IMR-90 (cell line): Measurements from ENCODE around the gene FCHSD2. TPM values are rescaled to one million over a fixed set of nuclear protein-coding genes. Genes with fewer than 3 reads are reported as not detected.
"Not testable (repeated sequence)": the region's sequence is repeated elsewhere in the genome, so short reads cannot be mapped to it uniquely, and the experiment has no call there.

Experiments used
- ATAC-seq: fragments of 200-7000 bp; cut with Tn5 transposase; 2 replicates; pipeline ENCODE4 v1.9.1; 2020; ENCODE audit warnings: low read depth, mild to moderate bottlenecking, moderate library complexity
- BruUV-seq: library from RNA; stranded (reverse); fragments of 400-500 nt; replicated peaks from 2 replicates; lab custom pipeline; 2021; lab: Mats Ljungman, UMichigan
- CTCF ChIA-PET: fragments of 300-600 bp; formaldehyde crosslinking; extraction: SDS; loops from one replicate; lab custom pipeline; 2021; ENCODE audit warnings: antibody characterized with exemption; lab: Yijun Ruan, JAX
- POLR2A ChIA-PET: fragments of 300-600 bp; sonication (Branson Sonifier 250); formaldehyde crosslinking; loops from one replicate; lab custom pipeline; 2022; ENCODE audit warnings: antibody characterized with exemption; ENCODE audit not compliant: unreplicated experiment; lab: Charles Lee
- DNase-seq: peaks from one replicate; pipeline ENCODE4 v3.0.0; 2013
- H2AFZ ChIP-seq: replicated peaks from 2 replicates; pipeline ENCODE3; 2013; ENCODE audit warnings: low read length, mild to moderate bottlenecking; ENCODE audit not compliant: poor library complexity
- H2AK5ac ChIP-seq: 2 replicates; pipeline ENCODE4 v1.6.1; 2013; ENCODE audit warnings: low read depth, low read length, inconsistent platforms
- H2AK9ac ChIP-seq: replicated peaks from 2 replicates; pipeline ENCODE3; 2013; ENCODE audit warnings: mild to moderate bottlenecking, low read depth, low read length, moderate library complexity; ENCODE audit not compliant: poor library complexity
- H2BK120ac ChIP-seq: 2 replicates; pipeline ENCODE4 v1.6.1; 2013; ENCODE audit warnings: low read depth, low read length, inconsistent platforms
- H2BK15ac ChIP-seq: 3 replicates; pipeline ENCODE4 v1.6.1; 2013; ENCODE audit warnings: low read depth, low read length, inconsistent platforms
- H2BK20ac ChIP-seq: 2 replicates; pipeline ENCODE4 v1.6.1; 2013; ENCODE audit warnings: low read depth, mild to moderate bottlenecking, inconsistent platforms, low read length, moderate library complexity
- H2BK5ac ChIP-seq: 2 replicates; pipeline ENCODE4 v1.6.1; 2013; ENCODE audit warnings: mild to moderate bottlenecking, low read depth, low read length, inconsistent platforms; ENCODE audit not compliant: poor library complexity, severe bottlenecking
- H3K14ac ChIP-seq: replicated peaks from 2 replicates; pipeline ENCODE4 v1.6.1; 2013; ENCODE audit warnings: low read depth, low read length, inconsistent platforms
- H3K18ac ChIP-seq: 2 replicates; pipeline ENCODE4 v1.6.1; 2013; ENCODE audit warnings: low read depth, low read length, control low read depth
- H3K23ac ChIP-seq: 2 replicates; pipeline ENCODE4 v1.6.1; 2013; ENCODE audit warnings: low read depth, low read length, inconsistent platforms
- H3K27ac ChIP-seq: 2 replicates; pipeline ENCODE4 v1.5.1; 2013; ENCODE audit warnings: mild to moderate bottlenecking, control low read depth, low read length; ENCODE audit not compliant: insufficient read depth
- H3K27me3 ChIP-seq: 2 replicates; pipeline ENCODE4 v1.6.1; 2013; ENCODE audit warnings: low read length; ENCODE audit not compliant: control insufficient read depth, insufficient read depth
- H3K36me3 ChIP-seq: 2 replicates; pipeline ENCODE4 v1.6.1; 2013; ENCODE audit warnings: low read length, mixed read lengths; ENCODE audit not compliant: control insufficient read depth, insufficient read depth
- H3K4ac ChIP-seq: 2 replicates; pipeline ENCODE4 v1.6.1; 2013; ENCODE audit warnings: low read depth, low read length, inconsistent platforms
- H3K4me1 ChIP-seq: 2 replicates; pipeline ENCODE4 v1.6.1; 2013; ENCODE audit warnings: low read length, mixed read lengths; ENCODE audit not compliant: control insufficient read depth, insufficient read depth
- H3K4me2 ChIP-seq: 2 replicates; pipeline ENCODE4 v1.6.1; 2013; ENCODE audit warnings: low read depth, mild to moderate bottlenecking, control low read depth, low read length, moderate library complexity
- H3K4me3 ChIP-seq: 2 replicates; pipeline ENCODE4 v1.5.1; 2013; ENCODE audit warnings: low read depth, mild to moderate bottlenecking, control low read depth, low read length, moderate library complexity; ENCODE audit not compliant: insufficient read depth
- H3K56ac ChIP-seq: 2 replicates; pipeline ENCODE4 v1.6.1; 2013; ENCODE audit warnings: low read length, inconsistent platforms; ENCODE audit not compliant: insufficient read depth; ENCODE audit errors: extremely low read depth
- H3K79me1 ChIP-seq, 2 experiments: 2 replicates each; pipeline ENCODE4 v1.6.1; 2013; ENCODE audit warnings: low read length in 2 of 2, inconsistent platforms in 1 of 2, low read depth in 1 of 2
- H3K9ac ChIP-seq: 2 replicates; pipeline ENCODE4 v1.6.1; 2013; ENCODE audit warnings: low read depth, low read length, control low read depth
- H3K9me1 ChIP-seq: 2 replicates; pipeline ENCODE4 v1.6.1; 2013; ENCODE audit warnings: low read length, inconsistent platforms; ENCODE audit not compliant: insufficient read depth
- H3K9me3 ChIP-seq: 2 replicates; pipeline ENCODE4 v1.6.1; 2013; ENCODE audit warnings: low read length; ENCODE audit not compliant: control insufficient read depth, insufficient read depth
- H4K20me1 ChIP-seq: 2 replicates; pipeline ENCODE4 v1.6.1; 2013; ENCODE audit warnings: low read length, inconsistent platforms; ENCODE audit not compliant: insufficient read depth
- H4K5ac ChIP-seq: 2 replicates; pipeline ENCODE4 v1.6.1; 2013; ENCODE audit warnings: mild to moderate bottlenecking, low read depth, low read length, control low read depth
- H4K8ac ChIP-seq, 2 experiments: 2 replicates each; pipeline ENCODE4 v1.6.1; 2013; ENCODE audit warnings: low read depth in 2 of 2, low read length in 2 of 2, control low read depth in 1 of 2, inconsistent platforms in 1 of 2
- H4K91ac ChIP-seq: 2 replicates; pipeline ENCODE4 v1.6.1; 2013; ENCODE audit warnings: low read depth, low read length, inconsistent platforms; ENCODE audit not compliant: insufficient read depth
- WGBS, 2 experiments: methylation state at CpG; one replicate each; pipeline versions ENCODE4 v1.1.5 to v1.1.7; 2013; ENCODE audit warnings: missing lambda C conversion rate in 2 of 2; ENCODE audit not compliant: insufficient read length in 1 of 2; ENCODE audit errors: extremely low coverage in 2 of 2; 5-methylcytosine and 5-hydroxymethylcytosine counted together
- dilution Hi-C: fragments of 300-500 bp; cut with HindIII; formaldehyde crosslinking; loops from one replicate; pipeline ENCODE4 v1.14.3; 2018; ENCODE audit warnings: low sequenced_read_pairs; ENCODE audit not compliant: unreplicated experiment
- in situ Hi-C: fragments of 300-500 bp; cut with MboI; formaldehyde crosslinking; loops from 3 replicates; pipeline ENCODE4 v1.14.3; 2019; ENCODE audit warnings: low sequenced_read_pairs, inconsistent platforms, mixed read lengths
- intact Hi-C: fragments of 100-400 bp; cut with micrococcal nuclease; formaldehyde crosslinking; loops from 2 replicates; pipeline ENCODE4 v1.10.0; 2022
- polyA plus RNA-seq, 3 experiments: library from polyadenylated mRNA; depleted of rRNA; stranded (reverse); fragments of >200 nt; gene quantifications; 2 replicates each; pipeline ENCODE4 v1.2.3, GENCODE V29; 2012; ENCODE audit warnings: low replicate concordance in 1 of 3
- total RNA-seq: library from RNA; depleted of rRNA; stranded (reverse); fragments of >200 nt; gene quantifications from 2 replicates; pipeline ENCODE4 v1.2.3, GENCODE V29; 2012

FCHSD2 gene
- total and polyA plus RNA-seq, 2 of the 4 experiments (the other 2 are of a cell fraction): 5.9 to 18.7 TPM

DNA sequence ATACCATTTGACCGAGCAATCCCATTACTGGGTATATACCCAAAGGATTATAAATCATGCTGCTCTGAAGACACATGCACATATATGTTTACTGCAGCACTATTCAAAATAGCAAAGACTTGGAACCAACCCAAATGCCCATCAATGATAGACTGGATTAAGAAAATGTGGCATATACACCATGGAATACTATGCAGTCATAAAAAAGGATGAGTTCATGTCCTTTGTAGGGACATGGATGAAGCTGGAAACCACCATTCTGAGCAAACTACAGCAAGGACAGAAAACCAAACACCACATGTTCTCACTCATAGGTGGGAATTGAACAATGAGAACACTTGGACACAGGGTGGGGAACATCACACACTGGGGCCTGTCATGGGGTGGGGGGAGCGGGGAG is 164.3 kb downstream of the FCHSD2 start:
- H4K91ac ChIP-seq, H3K9ac ChIP-seq, H4K20me1 ChIP-seq, DNase-seq, intact Hi-C loops, H3K56ac ChIP-seq, H4K8ac ChIP-seq, H3K23ac ChIP-seq, H2BK5ac ChIP-seq, H3K18ac ChIP-seq, H2BK120ac ChIP-seq, H2AFZ ChIP-seq, H3K14ac ChIP-seq, H2BK20ac ChIP-seq, H3K9me1 ChIP-seq, H3K9me3 ChIP-seq, H2AK5ac ChIP-seq, BruUV-seq, H3K4me1 ChIP-seq, H3K27ac ChIP-seq, CTCF ChIA-PET, ATAC-seq, in situ Hi-C loops, H3K4me3 ChIP-seq, H4K5ac ChIP-seq, dilution Hi-C loops, H2BK15ac ChIP-seq, H3K36me3 ChIP-seq, H2AK9ac ChIP-seq, POLR2A ChIA-PET, H3K4me2 ChIP-seq, H3K27me3 ChIP-seq, H3K4ac ChIP-seq: not testable (repeated sequence)
- no CpG with 5 or more reads among the region's 2 CpGs for WGBS, 2 experiments
- H3K79me1 ChIP-seq: peaks cover 22 to 27% of the 10 kb centered on the region in 2 experiments; a peak in 3 of 4 replicates

DNA sequence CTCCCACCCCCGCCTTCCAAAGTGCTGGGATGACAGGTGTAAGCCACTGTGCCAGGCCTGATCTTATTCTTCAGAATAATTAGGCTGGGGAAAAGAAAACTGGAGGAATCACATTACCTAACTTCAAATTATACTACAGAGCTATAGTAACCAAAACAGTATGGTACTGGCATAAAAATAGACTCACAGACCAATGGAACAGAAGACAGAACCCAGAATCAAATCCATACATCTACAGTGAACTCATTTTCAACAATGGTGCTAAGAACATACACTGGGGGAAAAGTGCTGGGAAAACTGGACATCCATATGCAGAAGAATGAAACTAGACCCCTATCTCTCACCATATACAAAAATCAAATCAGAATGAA is 165.6 kb downstream of the FCHSD2 start:
- POLR2A ChIA-PET, H3K9me3 ChIP-seq, BruUV-seq, H4K8ac ChIP-seq, H2AK9ac ChIP-seq, H3K27me3 ChIP-seq, ATAC-seq, H2AFZ ChIP-seq, H3K14ac ChIP-seq, H2BK15ac ChIP-seq, H3K36me3 ChIP-seq, H3K56ac ChIP-seq, in situ Hi-C loops, H3K4me1 ChIP-seq, H3K9me1 ChIP-seq, DNase-seq, dilution Hi-C loops, H3K9ac ChIP-seq, H2BK20ac ChIP-seq, H4K91ac ChIP-seq, CTCF ChIA-PET, H4K20me1 ChIP-seq, intact Hi-C loops, H2BK120ac ChIP-seq, H3K4me2 ChIP-seq, H3K4me3 ChIP-seq: not testable (repeated sequence)
- Histone ChIP-seq H3K79me1 (peaks cover 22 to 30% of the 10 kb centered on the region in 2 experiments; a peak in 3 of 4 replicates), H3K4ac (peak overlapping the region; percentile 45; the same call in 1 of the 2 replicates), H2BK5ac (peak overlapping the region; percentile 96), H3K18ac (peak overlapping the region; percentile 90; the same call in 1 of the 2 replicates), H3K27ac (peak overlapping the region; percentile 97; the same call in 1 of the 2 replicates), H4K5ac (peak overlapping the region; percentile 83; the same call in 1 of the 2 replicates), H3K23ac (0 out of 2 replicates have a peak overlapping the region, but pooled peaks have one; percentile 8), H2AK5ac (peak overlapping the region; percentile 86)
- no CpG with 5 or more reads among the region's 1 CpG for WGBS, 2 experiments
